OCI-LY3 (cell line): Measurements from ENCODE around the gene BICC1.

Source experiments
- EZH2phosphoT487 ChIP-seq: fragments of 200-600 bp; shearing (Covaris generic); IDR thresholded peaks from 2 replicates; pipeline ENCODE4 v1.6.1; 2018; ENCODE audit warnings: antibody characterized with exemption, mixed run types, low read depth
- TF ChIP-seq, protein P1 (sequence below): fragments of 200-600, 300-600 bp; sonication (generic); IDR thresholded peaks from 2 replicates; pipeline ENCODE4 v1.5.1; 2014; ENCODE audit warnings: antibody characterized with exemption, low read length, low read depth

- TF ChIP-seq, protein P1, sequence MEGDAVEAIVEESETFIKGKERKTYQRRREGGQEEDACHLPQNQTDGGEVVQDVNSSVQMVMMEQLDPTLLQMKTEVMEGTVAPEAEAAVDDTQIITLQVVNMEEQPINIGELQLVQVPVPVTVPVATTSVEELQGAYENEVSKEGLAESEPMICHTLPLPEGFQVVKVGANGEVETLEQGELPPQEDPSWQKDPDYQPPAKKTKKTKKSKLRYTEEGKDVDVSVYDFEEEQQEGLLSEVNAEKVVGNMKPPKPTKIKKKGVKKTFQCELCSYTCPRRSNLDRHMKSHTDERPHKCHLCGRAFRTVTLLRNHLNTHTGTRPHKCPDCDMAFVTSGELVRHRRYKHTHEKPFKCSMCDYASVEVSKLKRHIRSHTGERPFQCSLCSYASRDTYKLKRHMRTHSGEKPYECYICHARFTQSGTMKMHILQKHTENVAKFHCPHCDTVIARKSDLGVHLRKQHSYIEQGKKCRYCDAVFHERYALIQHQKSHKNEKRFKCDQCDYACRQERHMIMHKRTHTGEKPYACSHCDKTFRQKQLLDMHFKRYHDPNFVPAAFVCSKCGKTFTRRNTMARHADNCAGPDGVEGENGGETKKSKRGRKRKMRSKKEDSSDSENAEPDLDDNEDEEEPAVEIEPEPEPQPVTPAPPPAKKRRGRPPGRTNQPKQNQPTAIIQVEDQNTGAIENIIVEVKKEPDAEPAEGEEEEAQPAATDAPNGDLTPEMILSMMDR = no peak
- no peak for TF ChIP-seq EZH2phosphoT487
These were observed 161.6 kb downstream of the BICC1 start for GRCh38 chr10:58674251-58674650.
